Natural killer cell treated with Interleukin-12 subunit alpha and Interleukin-12 subunit beta and Interleukin-15 and Interleukin-18, amount 100 ng/mL, for 72 hours (primary cell): Measurements from ENCODE around the gene OTULIN. TPM values are rescaled to one million over a fixed set of nuclear protein-coding genes. Genes with fewer than 3 reads are reported as not detected.
A peak's percentile ranks its signal among the peaks of the same experiment; 100 is the strongest.

Experiments used
- ATAC-seq, 2 donors: fragments of 150-1000 bp; cut with Tn5 transposase in 1 of 2; sonication (Bioruptor Pico), chemical (Tn5 transposase) in 1 of 2; 2 replicates each; pipeline ENCODE4 v1.10.0; 2021
- DNase-seq: peaks from one replicate; pipeline ENCODE4 v3.0.0; 2022; ENCODE audit warnings: low spot score
- H3K27ac Mint-ChIP-seq, 2 donors: 1 replicate in 1 of 2; 2 replicates in 1 of 2; pipeline ENCODE4 v1.8.0; 2022; ENCODE audit warnings: mixed read lengths in 2 of 2, mild to moderate bottlenecking in 1 of 2, moderate library complexity in 1 of 2
- H3K27me3 Mint-ChIP-seq, 2 donors: 1 replicate in 1 of 2; 2 replicates in 1 of 2; pipeline ENCODE4 v1.8.0; 2022; ENCODE audit warnings: mixed read lengths in 2 of 2
- H3K36me3 Mint-ChIP-seq: one replicate; pipeline ENCODE4 v1.8.0; 2022; ENCODE audit warnings: mixed read lengths
- H3K4me1 Mint-ChIP-seq, 2 donors: 1 replicate in 1 of 2; 2 replicates in 1 of 2; pipeline ENCODE4 v1.8.0; 2022; ENCODE audit warnings: low read depth in 2 of 2, mixed read lengths in 2 of 2, mild to moderate bottlenecking in 1 of 2
- H3K4me3 Mint-ChIP-seq: one replicate; pipeline ENCODE4 v1.8.0; 2022; ENCODE audit warnings: mixed read lengths
- H3K9me3 Mint-ChIP-seq: 2 replicates; pipeline ENCODE4 v1.8.0; 2022; ENCODE audit warnings: mixed read lengths
- total RNA-seq, 2 donors: library from RNA; stranded (reverse); gene quantifications; one replicate each; pipeline ENCODE4 v1.2.3, GENCODE V29; 2022

OTULIN gene
- total RNA-seq, 2 donors from 2014 or later, result 111 to 135 TPM

- Mint-ChIP-seq H3K4me3 (no peak overlapping the region), H3K27me3 (no peaks in the 10 kb centered on the region), H3K36me3 (no peaks in the 10 kb centered on the region), H3K27ac (no peak overlapping the region), H3K4me1 (peaks cover 0 to 14% of the 10 kb centered on the region in 2 donors), H3K9me3 (no peaks in the 10 kb centered on the region)
- peak in 1 of 2 donors; percentile 72 for ATAC-seq
- no peak for DNase-seq
These were observed 59.2 kb downstream of the OTULIN start for GRCh38 chr5:14723701-14724132.

GRCh38 chr5:14724633-14725032, 60.1 kb downstream of the OTULIN start:
- no peak for DNase-seq
- Mint-ChIP-seq H3K27ac (no peak overlapping the region), H3K4me3 (no peak overlapping the region), H3K4me1 (peaks cover 0 to 12% of the 10 kb centered on the region in 2 donors), H3K36me3 (no peaks in the 10 kb centered on the region), H3K9me3 (no peaks in the 10 kb centered on the region), H3K27me3 (no peaks in the 10 kb centered on the region)
- no peak for ATAC-seq

- peak overlapping the region in 1 of 2 donors; percentile 56 for H3K27ac Mint-ChIP-seq
- DNase-seq, result no peak
These were observed 61.7 kb downstream of the OTULIN start for GRCh38 chr5:14726066-14726838.

GRCh38 chr5:14727428-14727865, 62.9 kb downstream of the OTULIN start:
- H3K27ac Mint-ChIP-seq, result no peak overlapping the region
- H3K36me3 Mint-ChIP-seq, result no peaks in the 10 kb centered on the region
- H3K27me3 Mint-ChIP-seq, result no peaks in the 10 kb centered on the region
- peak; percentile 59 to 63 for ATAC-seq
- DNase-seq, result peak; percentile 68
- no peaks in the 10 kb centered on the region for H3K9me3 Mint-ChIP-seq
- H3K4me3 Mint-ChIP-seq, result no peak overlapping the region
- peaks cover 0 to 9% of the 10 kb centered on the region in 2 donors for H3K4me1 Mint-ChIP-seq

More at GRCh38 chr5:14726066-14726838, 61.7 kb downstream of the OTULIN start:
- Mint-ChIP-seq H3K27me3 (no peaks in the 10 kb centered on the region), H3K4me3 (no peak overlapping the region), H3K9me3 (no peaks in the 10 kb centered on the region), H3K4me1 (peaks cover 0 to 9% of the 10 kb centered on the region in 2 donors), H3K36me3 (no peaks in the 10 kb centered on the region)
- no peak for ATAC-seq

GRCh38 chr5:14727928-14728458, 63.5 kb downstream of the OTULIN start:
- Mint-ChIP-seq H3K36me3 (no peaks in the 10 kb centered on the region), H3K9me3 (no peaks in the 10 kb centered on the region), H3K27me3 (no peaks in the 10 kb centered on the region), H3K4me3 (no peak overlapping the region), H3K4me1 (peaks cover 0 to 6% of the 10 kb centered on the region in 2 donors), H3K27ac (no peak overlapping the region)
- ATAC-seq (no peak), DNase-seq (no peak)

- H3K36me3 Mint-ChIP-seq, result no peaks in the 10 kb centered on the region
- ATAC-seq (no peak), DNase-seq (no peak)
- no peaks in the 10 kb centered on the region for H3K27me3 Mint-ChIP-seq
- H3K4me3 Mint-ChIP-seq, result no peak overlapping the region
- H3K4me1 Mint-ChIP-seq, result peaks cover 0 to 6% of the 10 kb centered on the region in 2 donors
- no peaks in the 10 kb centered on the region for H3K9me3 Mint-ChIP-seq
- H3K27ac Mint-ChIP-seq, result no peak overlapping the region
These were observed 64.0 kb downstream of the OTULIN start for GRCh38 chr5:14728459-14728938.

GRCh38 chr5:14729448-14730385, 65.2 kb downstream of the OTULIN start:
- no peak overlapping the region for H3K4me3 Mint-ChIP-seq
- no peaks in the 10 kb centered on the region for H3K36me3 Mint-ChIP-seq
- peaks cover 0 to 6% of the 10 kb centered on the region in 2 donors for H3K4me1 Mint-ChIP-seq
- no peak overlapping the region for H3K27ac Mint-ChIP-seq
- no peak for ATAC-seq
- no peak for DNase-seq
- H3K27me3 Mint-ChIP-seq, result no peaks in the 10 kb centered on the region
- no peaks in the 10 kb centered on the region for H3K9me3 Mint-ChIP-seq

- Mint-ChIP-seq H3K4me1 (peaks cover 0 to 6% of the 10 kb centered on the region in 2 donors), H3K36me3 (no peaks in the 10 kb centered on the region)
These were observed 65.9 kb downstream of the OTULIN start for GRCh38 chr5:14730466-14730865.

GRCh38 chr5:14730881-14731280, 66.4 kb downstream of the OTULIN start:
- H3K4me1 Mint-ChIP-seq, result peaks cover 0 to 6% of the 10 kb centered on the region in 2 donors
- H3K27me3 Mint-ChIP-seq, result no peaks in the 10 kb centered on the region
- no peak overlapping the region for H3K27ac Mint-ChIP-seq
- H3K36me3 Mint-ChIP-seq, result no peaks in the 10 kb centered on the region
- ATAC-seq, result no peak
- no peaks in the 10 kb centered on the region for H3K9me3 Mint-ChIP-seq
- H3K4me3 Mint-ChIP-seq, result no peak overlapping the region
- DNase-seq, result no peak

More at GRCh38 chr5:14730466-14730865, 65.9 kb downstream of the OTULIN start:
- no peak for ATAC-seq
- Mint-ChIP-seq H3K4me3 (no peak overlapping the region), H3K27ac (no peak overlapping the region), H3K9me3 (no peaks in the 10 kb centered on the region), H3K27me3 (no peaks in the 10 kb centered on the region)
- no peak for DNase-seq

GRCh38 chr5:14732991-14733390, 68.5 kb downstream of the OTULIN start:
- no peaks in the 10 kb centered on the region for H3K27me3 Mint-ChIP-seq
- H3K36me3 Mint-ChIP-seq, result no peaks in the 10 kb centered on the region
- DNase-seq (no peak), ATAC-seq (no peak)
- H3K4me3 Mint-ChIP-seq, result no peak overlapping the region
- peaks cover 4% of the 10 kb centered on the region in 2 donors for H3K4me1 Mint-ChIP-seq
- H3K9me3 Mint-ChIP-seq, result no peaks in the 10 kb centered on the region
- no peak overlapping the region for H3K27ac Mint-ChIP-seq

GRCh38 chr5:14733661-14734060, 69.1 kb downstream of the OTULIN start:
- Mint-ChIP-seq H3K36me3 (peaks cover 4% of the 10 kb centered on the region), H3K4me1 (peaks cover 4% of the 10 kb centered on the region in 2 donors), H3K4me3 (no peak overlapping the region), H3K27ac (no peak overlapping the region), H3K9me3 (no peaks in the 10 kb centered on the region), H3K27me3 (no peaks in the 10 kb centered on the region)
- ATAC-seq (no peak), DNase-seq (no peak)

GRCh38 chr5:14734396-14734795, 69.9 kb downstream of the OTULIN start:
- Mint-ChIP-seq H3K9me3 (no peaks in the 10 kb centered on the region), H3K27me3 (no peaks in the 10 kb centered on the region), H3K27ac (peak overlapping the region in 1 of 2 donors; percentile 44), H3K4me1 (peaks cover 4% of the 10 kb centered on the region in 2 donors), H3K36me3 (peaks cover 4% of the 10 kb centered on the region), H3K4me3 (no peak overlapping the region)
- ATAC-seq (no peak), DNase-seq (no peak)

GRCh38 chr5:14735944-14736343, 71.4 kb downstream of the OTULIN start:
- no peaks in the 10 kb centered on the region for H3K27me3 Mint-ChIP-seq
- H3K4me1 Mint-ChIP-seq, result peaks cover 4% of the 10 kb centered on the region in 2 donors
- ATAC-seq (no peak), DNase-seq (no peak)
- H3K9me3 Mint-ChIP-seq, result no peaks in the 10 kb centered on the region
- H3K36me3 Mint-ChIP-seq, result peaks cover 4% of the 10 kb centered on the region
- no peak overlapping the region for H3K27ac Mint-ChIP-seq
- H3K4me3 Mint-ChIP-seq, result no peak overlapping the region
